Bronchial epithelial cell (primary cell): ENCODE measurements around the gene CD36. TPM values are rescaled to one million over a fixed set of nuclear protein-coding genes. Genes with fewer than 3 reads are reported as not detected.

Experiments
- DNase-seq: peaks from one replicate; pipeline ENCODE4 v3.0.0-alpha.2; 2010; ENCODE audit warnings: low read depth
- FAIRE-seq: peaks from 2 replicates; lab custom pipeline; 2011; peaks lifted over from hg19 to GRCh38; lab: Jason Lieb, UNC
- H3K27me3 ChIP-seq: 2 replicates; pipeline ENCODE4 v1.5.1; 2011; ENCODE audit warnings: low read length; ENCODE audit not compliant: control insufficient read depth, insufficient read depth
- H3K36me3 ChIP-seq: 2 replicates; pipeline ENCODE4 v1.5.1; 2011; ENCODE audit warnings: low read length; ENCODE audit not compliant: control insufficient read depth, insufficient read depth
- H3K4me3 ChIP-seq: 2 replicates; pipeline ENCODE4 v1.5.1; 2011; ENCODE audit warnings: mild to moderate bottlenecking, low read depth, low read length, control low read depth
- CTCF ChIP-seq: IDR thresholded peaks from 2 replicates; pipeline ENCODE4 v1.5.1; 2011; ENCODE audit warnings: mild to moderate bottlenecking, moderate library complexity, low read length, control low read depth, inconsistent platforms; ENCODE audit not compliant: insufficient read depth, severe bottlenecking
- total RNA-seq: library from RNA; depleted of rRNA; stranded (reverse); fragments of >200 nt; gene quantifications from 2 replicates; pipeline ENCODE4 v1.2.1, GENCODE V29; 2014

Gene CD36
- total RNA-seq, 1 donor from 2014 or later, result 1.3 TPM

GRCh38 chr7:80608336-80608735, 30.1 kb upstream of the CD36 start:
- Histone ChIP-seq H3K27me3 (no peaks in the 10 kb centered on the region), H3K36me3 (no peaks in the 10 kb centered on the region), H3K4me3 (no peak overlapping the region)
- no peak for DNase-seq
- TF ChIP-seq CTCF, result no peak
- FAIRE-seq, result no peak

GRCh38 chr7:80609751-80610150, 28.7 kb upstream of the CD36 start:
- Histone ChIP-seq H3K36me3 (no peaks in the 10 kb centered on the region), H3K4me3 (no peak overlapping the region), H3K27me3 (no peaks in the 10 kb centered on the region)
- FAIRE-seq (no peak), DNase-seq (no peak)
- TF ChIP-seq CTCF, result no peak

GRCh38 chr7:80611353-80611752, 27.1 kb upstream of the CD36 start:
- no peak overlapping the region for H3K4me3 ChIP-seq
- DNase-seq (no peak), FAIRE-seq (no peak)
- no peak for TF ChIP-seq CTCF
- H3K36me3 ChIP-seq, result no peaks in the 10 kb centered on the region
- H3K27me3 ChIP-seq, result no peaks in the 10 kb centered on the region

- H3K27me3 ChIP-seq, result no peaks in the 10 kb centered on the region
- FAIRE-seq, result no peak
- no peak for TF ChIP-seq CTCF
- H3K36me3 ChIP-seq, result no peaks in the 10 kb centered on the region
- DNase-seq, result peak; percentile 41
- no peak overlapping the region for H3K4me3 ChIP-seq
Measured at GRCh38 chr7:80611779-80612178, 26.7 kb upstream of the CD36 start.

GRCh38 chr7:80612880-80613279, 25.6 kb upstream of the CD36 start:
- H3K36me3 ChIP-seq, result no peaks in the 10 kb centered on the region
- no peaks in the 10 kb centered on the region for H3K27me3 ChIP-seq
- no peak for DNase-seq
- TF ChIP-seq CTCF, result no peak
- no peak for FAIRE-seq
- H3K4me3 ChIP-seq, result no peak overlapping the region

GRCh38 chr7:80613519-80613918, 24.9 kb upstream of the CD36 start:
- FAIRE-seq, result no peak

More at GRCh38 chr7:80613519-80613918, 24.9 kb upstream of the CD36 start:
- no peak overlapping the region for H3K4me3 ChIP-seq
- DNase-seq, result no peak
- no peak for TF ChIP-seq CTCF
- no peaks in the 10 kb centered on the region for H3K36me3 ChIP-seq
- H3K27me3 ChIP-seq, result no peaks in the 10 kb centered on the region
